Measurements from ENCODE around the gene TSPO2. TPM values are rescaled to one million over a fixed set of nuclear protein-coding genes. Genes with fewer than 3 reads are reported as not detected.

Gene TSPO2
- total RNA-seq: not detected

GRCh38 chr6:41042226-41043055 lies at the start of gene TSPO2:
Gene TSPO2, plus strand, starts transcription at chr6:41042467. Its CDS starts 519 bp downstream, at chr6:41042986.
- no peak for TF ChIP-seq CTCF (IDR thresholded peaks at IDR 0.05)
- DNase-seq (ENCODE audit: low spot score): no peak
- H3K27me3 ChIP-seq: no peaks in the 10 kb centered on the region

GRCh38 chr6:40992746-40993145 lies 49.5 kb upstream of the TSPO2 start:
- peak; percentile 18 for DNase-seq (ENCODE audit: low spot score)
- no peaks in the 10 kb centered on the region for H3K36me3 ChIP-seq
- H3K4me1 ChIP-seq: peaks cover 0 to 16% of the 10 kb centered on the region in 2 donors
- no peak for TF ChIP-seq CTCF (IDR thresholded peaks at IDR 0.05)
- H3K27ac ChIP-seq: no peak overlapping the region
- no peaks in the 10 kb centered on the region for H3K27me3 ChIP-seq
- no peaks in the 10 kb centered on the region for H3K9me3 ChIP-seq
- no peak overlapping the region for H3K4me3 ChIP-seq

More at GRCh38 chr6:41042226-41043055, at the start of gene TSPO2:
- Histone ChIP-seq H3K27ac (no peak within 1 kb of the TSS), H3K4me3 (no peak within 1 kb of the TSS), H3K36me3 (no peaks in the 10 kb centered on the region), H3K4me1 (peaks cover 0 to 6% of the 10 kb centered on the region in 2 donors), H3K9me3 (no peaks in the 10 kb centered on the region)

GRCh38 chr6:40996591-40997233 lies 45.6 kb upstream of the TSPO2 start:
- Histone ChIP-seq H3K4me1 (peaks cover 0 to 24% of the 10 kb centered on the region in 2 donors), H3K27me3 (no peaks in the 10 kb centered on the region), H3K9me3 (no peaks in the 10 kb centered on the region), H3K27ac (peak overlapping the region; percentile 46 to 52), H3K4me3 (no peak overlapping the region), H3K36me3 (no peaks in the 10 kb centered on the region)
- peak; percentile 52 for DNase-seq (ENCODE audit: low spot score)
- TF ChIP-seq CTCF (IDR thresholded peaks at IDR 0.05): no peak

- Histone ChIP-seq H3K27me3 (no peaks in the 10 kb centered on the region), H3K4me1 (peaks cover 0 to 24% of the 10 kb centered on the region in 2 donors), H3K36me3 (no peaks in the 10 kb centered on the region), H3K4me3 (peak overlapping the region in 1 of 2 donors; percentile 2), H3K27ac (peak overlapping the region; percentile 46 to 52), H3K9me3 (no peaks in the 10 kb centered on the region)
- no peak for TF ChIP-seq CTCF (IDR thresholded peaks at IDR 0.05)
- DNase-seq (ENCODE audit: low spot score): peak; percentile 56
Measured at GRCh38 chr6:40997234-40997957, 44.9 kb upstream of the TSPO2 start.

- Histone ChIP-seq H3K4me3 (no peak overlapping the region), H3K4me1 (peaks cover 0 to 24% of the 10 kb centered on the region in 2 donors), H3K36me3 (no peaks in the 10 kb centered on the region), H3K27ac (peak overlapping the region; percentile 46 to 52), H3K27me3 (no peaks in the 10 kb centered on the region), H3K9me3 (no peaks in the 10 kb centered on the region)
- TF ChIP-seq CTCF (IDR thresholded peaks at IDR 0.05): no peak
- peak; percentile 7 for DNase-seq (ENCODE audit: low spot score)
Measured at GRCh38 chr6:40998661-40999060, 43.6 kb upstream of the TSPO2 start.

All from right atrium auricular region (tissue), 2 donors.